ENCODE measurements around the gene ENOX2. TPM values are rescaled to one million over a fixed set of nuclear protein-coding genes. Genes with fewer than 3 reads are reported as not detected.

ENOX2 gene
- total RNA-seq, 1 experiment from 2014 or later, result 4.0 TPM

GRCh38 chrX:130704053-130705038 is 198.7 kb downstream of the ENOX2 start:
- Histone ChIP-seq H3K9me3 (no peaks in the 10 kb centered on the region), H3K4me3 (no peak overlapping the region), H3K36me3 (no peaks in the 10 kb centered on the region), H3K27me3 (no peaks in the 10 kb centered on the region)
- DNase-seq, result no peak

- Histone ChIP-seq H3K9me3 (no peaks in the 10 kb centered on the region), H3K27me3 (no peaks in the 10 kb centered on the region), H3K36me3 (no peaks in the 10 kb centered on the region), H3K4me3 (no peak overlapping the region)
- DNase-seq, result no peak
These were observed 199.9 kb downstream of the ENOX2 start for GRCh38 chrX:130702867-130703707.

- Histone ChIP-seq H3K27me3 (no peaks in the 10 kb centered on the region), H3K36me3 (no peaks in the 10 kb centered on the region), H3K9me3 (no peaks in the 10 kb centered on the region), H3K4me3 (no peak overlapping the region)
- no peak for DNase-seq
These were observed 202.4 kb downstream of the ENOX2 start for GRCh38 chrX:130700629-130701028.

GRCh38 chrX:130699618-130700017 is 203.4 kb downstream of the ENOX2 start:
- Histone ChIP-seq H3K36me3 (no peaks in the 10 kb centered on the region), H3K4me3 (no peak overlapping the region), H3K9me3 (no peaks in the 10 kb centered on the region), H3K27me3 (no peaks in the 10 kb centered on the region)
- DNase-seq, result no peak

- no peak for DNase-seq
- no peaks in the 10 kb centered on the region for H3K9me3 ChIP-seq
- H3K4me3 ChIP-seq, result no peak overlapping the region
- no peaks in the 10 kb centered on the region for H3K27me3 ChIP-seq
- no peaks in the 10 kb centered on the region for H3K36me3 ChIP-seq
These were observed 206.5 kb downstream of the ENOX2 start for GRCh38 chrX:130696542-130696941.

- Histone ChIP-seq H3K36me3 (no peaks in the 10 kb centered on the region), H3K27me3 (no peaks in the 10 kb centered on the region), H3K9me3 (no peaks in the 10 kb centered on the region), H3K4me3 (no peak overlapping the region)
- DNase-seq, result no peak
These were observed 207.1 kb downstream of the ENOX2 start for GRCh38 chrX:130695931-130696330.

- H3K9me3 ChIP-seq, result no peaks in the 10 kb centered on the region
- DNase-seq, result no peak
- H3K4me3 ChIP-seq, result no peak overlapping the region
- no peaks in the 10 kb centered on the region for H3K36me3 ChIP-seq
- H3K27me3 ChIP-seq, result no peaks in the 10 kb centered on the region
These were observed 208.0 kb downstream of the ENOX2 start for GRCh38 chrX:130694983-130695382.

GRCh38 chrX:130691576-130691975 is 211.4 kb downstream of the ENOX2 start:
- Histone ChIP-seq H3K9me3 (no peaks in the 10 kb centered on the region), H3K36me3 (no peaks in the 10 kb centered on the region), H3K4me3 (no peak overlapping the region), H3K27me3 (no peaks in the 10 kb centered on the region)
- no peak for DNase-seq

GRCh38 chrX:130688360-130688759 is 214.6 kb downstream of the ENOX2 start:
- no peak for DNase-seq
- no peaks in the 10 kb centered on the region for H3K27me3 ChIP-seq
- no peaks in the 10 kb centered on the region for H3K36me3 ChIP-seq
- no peaks in the 10 kb centered on the region for H3K9me3 ChIP-seq
- no peak overlapping the region for H3K4me3 ChIP-seq

- no peaks in the 10 kb centered on the region for H3K9me3 ChIP-seq
- DNase-seq, result no peak
- no peaks in the 10 kb centered on the region for H3K36me3 ChIP-seq
- no peaks in the 10 kb centered on the region for H3K27me3 ChIP-seq
- no peak overlapping the region for H3K4me3 ChIP-seq
These were observed 220.0 kb downstream of the ENOX2 start for GRCh38 chrX:130682990-130683389.

- Histone ChIP-seq H3K27me3 (no peaks in the 10 kb centered on the region), H3K36me3 (no peaks in the 10 kb centered on the region), H3K4me3 (no peak overlapping the region), H3K9me3 (no peaks in the 10 kb centered on the region)
- peak; percentile 55 for DNase-seq
These were observed 222.6 kb downstream of the ENOX2 start for GRCh38 chrX:130680164-130681035.

GRCh38 chrX:130676861-130677260 is 226.1 kb downstream of the ENOX2 start:
- Histone ChIP-seq H3K27me3 (no peaks in the 10 kb centered on the region), H3K36me3 (no peaks in the 10 kb centered on the region), H3K9me3 (no peaks in the 10 kb centered on the region), H3K4me3 (no peak overlapping the region)
- DNase-seq, result no peak

- Histone ChIP-seq H3K9me3 (no peaks in the 10 kb centered on the region), H3K4me3 (no peak overlapping the region), H3K27me3 (no peaks in the 10 kb centered on the region), H3K36me3 (no peaks in the 10 kb centered on the region)
- DNase-seq, result no peak
These were observed 230.8 kb downstream of the ENOX2 start for GRCh38 chrX:130672214-130672613.

GRCh38 chrX:130669233-130669632 is 233.8 kb downstream of the ENOX2 start:
- Histone ChIP-seq H3K9me3 (no peaks in the 10 kb centered on the region), H3K4me3 (no peak overlapping the region), H3K36me3 (no peaks in the 10 kb centered on the region), H3K27me3 (no peaks in the 10 kb centered on the region)
- DNase-seq, result no peak

GRCh38 chrX:130665263-130665662 is 237.7 kb downstream of the ENOX2 start:
- H3K27me3 ChIP-seq, result no peaks in the 10 kb centered on the region
- H3K36me3 ChIP-seq, result no peaks in the 10 kb centered on the region
- DNase-seq, result no peak
- H3K4me3 ChIP-seq, result no peak overlapping the region
- H3K9me3 ChIP-seq, result no peaks in the 10 kb centered on the region

GRCh38 chrX:130658310-130658709 is 244.7 kb downstream of the ENOX2 start:
- no peak overlapping the region for H3K4me3 ChIP-seq
- no peak for DNase-seq
- no peaks in the 10 kb centered on the region for H3K9me3 ChIP-seq
- no peaks in the 10 kb centered on the region for H3K27me3 ChIP-seq
- no peaks in the 10 kb centered on the region for H3K36me3 ChIP-seq
